HEK293 (cell line): Measurements from ENCODE around the gene XPO4.

Source experiments
- CTCF ChIA-PET: fragments of 350-600 bp; formaldehyde crosslinking; extraction: SDS; loops from one replicate; lab custom pipeline; 2021; ENCODE audit warnings: antibody characterized with exemption; lab: Yijun Ruan, JAX
- POLR2A ChIA-PET: fragments of 300-600 bp; formaldehyde crosslinking; extraction: SDS; loops from one replicate; lab custom pipeline; 2020; ENCODE audit warnings: antibody characterized with exemption, inconsistent platforms; lab: Yijun Ruan, JAX
- H3K27ac ChIP-seq: fragments of 200-500 bp; sonication (Bioruptor generic); 2 replicates; pipeline ENCODE4 v1.5.1; 2014; ENCODE audit warnings: low read depth, low read length, control low read depth, inconsistent platforms; ENCODE audit errors: extremely low read depth
- H3K36me3 ChIP-seq, 2 experiments: fragments of 200-500 bp in 1 of 2; sonication (Bioruptor generic) in 1 of 2; 1 replicate in 1 of 2; 2 replicates in 1 of 2; pipeline ENCODE4 v1.5.1; 2014 to 2017; ENCODE audit warnings: inconsistent platforms in 2 of 2, low read length in 2 of 2; ENCODE audit not compliant: control insufficient read depth in 2 of 2, insufficient read depth in 1 of 2
- H3K4me1 ChIP-seq: fragments of 200-500 bp; sonication (Bioruptor generic); 2 replicates; pipeline ENCODE4 v1.5.1; 2014; ENCODE audit warnings: mild to moderate bottlenecking, low read length, inconsistent platforms; ENCODE audit not compliant: control insufficient read depth, insufficient read depth
- H3K4me3 ChIP-seq: 2 replicates; pipeline ENCODE4 v1.5.1; 2011; ENCODE audit warnings: low read depth, mild to moderate bottlenecking, control low read depth, low read length, moderate library complexity
- H3K9me3 ChIP-seq: fragments of 200-500 bp; sonication (Bioruptor generic); 2 replicates; pipeline ENCODE4 v1.5.1; 2014; ENCODE audit warnings: low read depth, low read length, inconsistent platforms; ENCODE audit not compliant: control insufficient read depth, insufficient read depth
- BCL6B ChIP-seq: fragments of 450-650 bp; formaldehyde crosslinking; IDR thresholded peaks from 2 replicates; pipeline ENCODE4 v1.5.1; 2017; ENCODE audit warnings: missing biosample characterization, missing genetic modification characterization
- EGR2 ChIP-seq: fragments of 450-650 bp; formaldehyde crosslinking; IDR thresholded peaks from 2 replicates; pipeline ENCODE4 v1.5.1; 2016; ENCODE audit warnings: low read depth, missing biosample characterization, missing genetic modification characterization
- FEZF1 ChIP-seq: fragments of 450-650 bp; formaldehyde crosslinking; IDR thresholded peaks from 2 replicates; pipeline ENCODE4 v1.5.1; 2016; ENCODE audit warnings: missing biosample characterization, missing genetic modification characterization
- KLF1 ChIP-seq: fragments of 450-650 bp; formaldehyde crosslinking; IDR thresholded peaks from 2 replicates; pipeline ENCODE4 v1.5.1; 2016; ENCODE audit warnings: missing biosample characterization, missing genetic modification characterization
- KLF10 ChIP-seq: fragments of 450-650 bp; IDR thresholded peaks from 2 replicates; pipeline ENCODE4 v1.5.1; 2018; ENCODE audit warnings: missing biosample characterization, mild to moderate bottlenecking, missing genetic modification characterization
- MZF1 ChIP-seq: fragments of 450-650 bp; formaldehyde crosslinking; IDR thresholded peaks from 2 replicates; pipeline ENCODE4 v1.5.1; 2017; ENCODE audit warnings: missing biosample characterization, missing genetic modification characterization, borderline replicate concordance
- PRDM6 ChIP-seq: fragments of 450-650 bp; formaldehyde crosslinking; IDR thresholded peaks from 2 replicates; pipeline ENCODE4 v1.5.1; 2017; ENCODE audit warnings: missing biosample characterization, missing genetic modification characterization
- SCRT2 ChIP-seq: fragments of 450-650 bp; formaldehyde crosslinking; IDR thresholded peaks from 2 replicates; pipeline ENCODE4 v1.5.1; 2016; ENCODE audit warnings: missing biosample characterization, missing genetic modification characterization
- ZBTB8A ChIP-seq: fragments of 450-650 bp; formaldehyde crosslinking; IDR thresholded peaks from 2 replicates; pipeline ENCODE4 v1.5.1; 2016; ENCODE audit warnings: missing biosample characterization, missing genetic modification characterization
- ZFP3 ChIP-seq: fragments of 450-650 bp; formaldehyde crosslinking; IDR thresholded peaks from 2 replicates; pipeline ENCODE4 v1.5.1; 2016; ENCODE audit warnings: low read depth, missing biosample characterization, missing genetic modification characterization
- ZFP37 ChIP-seq: fragments of 450-650 bp; formaldehyde crosslinking; IDR thresholded peaks from 2 replicates; pipeline ENCODE4 v1.5.1; 2016; ENCODE audit warnings: missing biosample characterization, missing genetic modification characterization
- ZNF214 ChIP-seq: fragments of 450-650 bp; formaldehyde crosslinking; IDR thresholded peaks from 2 replicates; pipeline ENCODE4 v1.5.1; 2017; ENCODE audit warnings: missing biosample characterization, mild to moderate bottlenecking, missing genetic modification characterization, borderline replicate concordance
- ZNF248 ChIP-seq: fragments of 450-650 bp; formaldehyde crosslinking; IDR thresholded peaks from 2 replicates; pipeline ENCODE4 v1.5.1; 2017; ENCODE audit warnings: missing biosample characterization, missing genetic modification characterization
- ZNF26 ChIP-seq: fragments of 450-650 bp; formaldehyde crosslinking; IDR thresholded peaks from 2 replicates; pipeline ENCODE4 v1.5.1; 2016; ENCODE audit warnings: missing biosample characterization, missing genetic modification characterization
- ZNF266 ChIP-seq: fragments of 450-650 bp; formaldehyde crosslinking; IDR thresholded peaks from 2 replicates; pipeline ENCODE4 v1.5.1; 2016; ENCODE audit warnings: missing biosample characterization, missing genetic modification characterization, low read depth
- ZNF580 ChIP-seq: fragments of 450-650 bp; formaldehyde crosslinking; IDR thresholded peaks from 2 replicates; pipeline ENCODE4 v1.5.1; 2016; ENCODE audit warnings: missing biosample characterization, missing genetic modification characterization
- ZNF610 ChIP-seq: fragments of 450-650 bp; formaldehyde crosslinking; IDR thresholded peaks from 2 replicates; pipeline ENCODE4 v1.5.1; 2016; ENCODE audit warnings: missing biosample characterization, missing genetic modification characterization, borderline replicate concordance
- ZSCAN30 ChIP-seq: fragments of 450-650 bp; IDR thresholded peaks from 2 replicates; pipeline ENCODE4 v1.5.1; 2018; ENCODE audit warnings: missing biosample characterization, mild to moderate bottlenecking, missing genetic modification characterization, moderate library complexity

XPO4 gene

GRCh38 chr13:20782116-20782708 is 120.3 kb downstream of the XPO4 start:
- POLR2A ChIA-PET = no interaction called here
- no peak overlapping the region for H3K27ac ChIP-seq
- CTCF ChIA-PET = interaction anchor here (1.2 kb wide), 1 partner anchor 11 kb away, joined by 4 read pairs; no protein-coding TSS in a partner anchor
- H3K36me3 ChIP-seq = peaks cover 0 to 50% of the 10 kb centered on the region in 2 experiments; a peak in 2 of 3 replicates
- H3K9me3 ChIP-seq = no peaks in the 10 kb centered on the region
- TF ChIP-seq KLF10 (tag by site-specific recombination) (no peak), ZFP37 (no peak)
- no peak overlapping the region for H3K4me3 ChIP-seq
- H3K4me1 ChIP-seq = no peaks in the 10 kb centered on the region

- Histone ChIP-seq H3K27ac (no peak overlapping the region), H3K9me3 (no peaks in the 10 kb centered on the region), H3K36me3 (peaks cover 0 to 41% of the 10 kb centered on the region in 2 experiments; a peak in 2 of 3 replicates), H3K4me1 (no peaks in the 10 kb centered on the region), H3K4me3 (no peak overlapping the region)
- ChIA-PET CTCF (interaction anchor here (0.5 to 1.1 kb wide), 2 partner anchors 48 to 277 kb away, joined by 3 to 7 read pairs; no protein-coding TSS in a partner anchor), POLR2A (no interaction called here)
- TF ChIP-seq ZBTB8A (tag by site-specific recombination) (no peak), SCRT2 (no peak), KLF1 (tag by site-specific recombination) (no peak), ZSCAN30 (tag by site-specific recombination) (no peak), ZNF214 (tag by site-specific recombination) (no peak), ZFP3 (tag by site-specific recombination) (no peak), PRDM6 (tag by site-specific recombination) (no peak), ZNF266 (tag by site-specific recombination) (no peak), FEZF1 (tag by site-specific recombination) (no peak), ZNF26 (tag by site-specific recombination) (no peak), ZNF610 (tag by site-specific recombination) (no peak), ZNF248 (no peak), ZFP37 (no peak), BCL6B (tag by site-specific recombination) (no peak)
Measured at GRCh38 chr13:20780317-20780716, 122.2 kb downstream of the XPO4 start.

GRCh38 chr13:20779405-20779804 is 123.1 kb downstream of the XPO4 start:
- H3K27ac ChIP-seq = no peak overlapping the region
- TF ChIP-seq MZF1 (no peak), ZNF580 (tag by site-specific recombination) (no peak), EGR2 (tag by site-specific recombination) (no peak)
- TF ChIP-seq, all 188 proteins: peak for 0
- H3K4me1 ChIP-seq = no peaks in the 10 kb centered on the region
- POLR2A ChIA-PET = no interaction called here
- CTCF ChIA-PET = interaction anchor here (0.7 to 1.1 kb wide), 3 partner anchors 11 to 283 kb away, joined by 3 to 7 read pairs (median 4); no protein-coding TSS in a partner anchor
- peaks cover 0 to 33% of the 10 kb centered on the region in 2 experiments; a peak in 1 of 3 replicates for H3K36me3 ChIP-seq
- no peak overlapping the region for H3K4me3 ChIP-seq
- no peaks in the 10 kb centered on the region for H3K9me3 ChIP-seq
